ENCODE data around the gene ALDOC. TPM values are rescaled to one million over a fixed set of nuclear protein-coding genes. Genes with fewer than 3 reads are reported as not detected.
A peak's percentile ranks its signal among the peaks of the same experiment; 100 is the strongest.

The ALDOC gene
- total and polyA plus RNA-seq, 7 experiments from 2014 or later = 24.5 to 159 (median 41.1) TPM

DNA sequence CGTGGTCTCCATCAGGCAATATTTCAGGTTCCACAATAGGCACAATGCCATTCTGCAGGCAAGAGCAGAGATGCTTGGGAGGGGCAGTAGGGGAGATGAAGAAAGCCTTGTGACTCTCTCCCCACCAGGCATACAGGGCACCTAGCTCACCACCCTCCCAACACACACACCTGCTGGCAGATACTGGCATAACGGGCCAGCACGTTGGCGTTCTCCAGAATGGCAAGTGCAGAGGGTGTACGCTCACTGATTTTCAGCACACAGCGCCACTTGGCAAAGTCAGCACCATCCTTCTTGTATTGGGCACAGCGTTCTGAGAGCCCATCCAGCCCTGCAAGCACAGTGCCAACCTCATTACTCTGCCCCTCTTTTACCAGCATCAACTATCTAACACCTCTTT lies 2.2 kb downstream of the ALDOC start:
- Histone ChIP-seq H3K9me3 (ENCODE audit: control insufficient read depth in 2 of 3, low read length in 3 of 3) (no peaks in the 10 kb centered on the region), H3K4me1 (ENCODE audit: control insufficient read depth in 2 of 2, insufficient read depth in 2 of 2, low read length in 2 of 2) (peaks cover 30 to 32% of the 10 kb centered on the region in 2 donors), H3K36me3 (ENCODE audit: control insufficient read depth in 2 of 3, insufficient read depth in 3 of 3, low read length in 3 of 3) (peaks cover 0 to 15% (median 0%) of the 10 kb centered on the region in 3 experiments), H3K4me3 (ENCODE audit: low read length) (no peak overlapping the region), H3K27ac (ENCODE audit: low read depth, low read length) (no peak overlapping the region), H3K27me3 (ENCODE audit: control insufficient read depth in 2 of 2, insufficient read depth in 2 of 2, low read length in 2 of 2) (no peaks in the 10 kb centered on the region)
- Mint-ChIP-seq H3K9me3 (no peaks in the 10 kb centered on the region), H3K27me3 (no peaks in the 10 kb centered on the region), H3K27ac (peak overlapping the region in 3 of 9 donors; percentile 12 to 67 (median 49)), H3K36me3 (peaks cover 0 to 38% (median 0%) of the 10 kb centered on the region in 5 donors), H3K4me1 (peaks cover 29 to 71% (median 53%) of the 10 kb centered on the region in 7 donors), H3K4me3 (peak overlapping the region in 5 of 10 donors; percentile 6 to 96 (median 34))
- ChIA-PET CTCF (no interaction called here), POLR2A (interaction anchor here (1.0 to 12.2 kb wide), 4 partner anchors 12 to 23 kb away, joined by 4 to 172 read pairs (median 12); partner anchors contain the start of gene SPAG5)
- intact Hi-C loops (cut with micrococcal nuclease) = loop anchor here in 1 of 2 donors (10.0 kb wide), 1 partner anchor 200 kb away; the partner anchor contains the start of genes SARM1 and VTN
- peak in 2 of 9 donors; percentile 15 to 29 for DNase-seq
- no peak for ATAC-seq

DNA sequence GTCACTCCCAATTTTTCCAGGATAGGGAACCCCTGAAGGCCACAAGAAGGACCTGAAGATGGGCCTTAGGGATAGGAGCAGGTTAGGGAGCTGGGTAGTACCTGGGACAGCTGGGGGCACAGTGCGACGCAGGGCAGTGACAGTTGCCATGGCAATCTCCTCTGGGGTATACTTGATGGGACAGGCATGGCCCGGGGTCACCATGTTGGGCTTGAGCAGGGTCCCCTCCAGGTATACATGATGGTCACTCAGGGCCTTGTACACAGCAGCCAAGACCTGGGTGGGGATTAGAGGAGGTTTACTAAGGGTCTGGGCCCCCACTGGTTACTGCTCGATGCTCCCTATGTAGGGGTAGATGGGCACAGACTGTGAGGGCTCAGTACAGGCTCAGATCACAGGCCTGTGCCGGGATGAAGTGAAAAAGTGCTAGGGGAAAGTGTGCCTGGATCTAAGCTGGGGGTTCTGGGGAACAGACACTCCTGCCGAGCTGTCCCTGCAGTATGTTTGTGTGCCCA lies 2.7 kb downstream of the ALDOC start:
- DNase-seq = no peak
- Mint-ChIP-seq H3K4me1 (peaks cover 31 to 69% (median 56%) of the 10 kb centered on the region in 7 donors), H3K9me3 (no peaks in the 10 kb centered on the region), H3K4me3 (peak overlapping the region in 5 of 10 donors; percentile 6 to 61 (median 34)), H3K27ac (peak overlapping the region in 4 of 9 donors; percentile 4 to 67 (median 53)), H3K36me3 (peaks cover 0 to 38% (median 0%) of the 10 kb centered on the region in 5 donors), H3K27me3 (no peaks in the 10 kb centered on the region)
- ChIA-PET POLR2A (interaction anchor here (0.7 to 12.2 kb wide), 3 partner anchors 11 to 23 kb away, joined by 3 to 172 read pairs (median 17); partner anchors contain the start of gene SPAG5), CTCF (interaction anchor here (1.1 kb wide), 1 partner anchor 25 kb away, joined by 4 read pairs; no protein-coding TSS in a partner anchor)
- H3K9me3 ChIP-seq (ENCODE audit: control insufficient read depth in 2 of 3, low read length in 3 of 3) = no peaks in the 10 kb centered on the region
- intact Hi-C loops (cut with micrococcal nuclease) = loop anchor here in 1 of 2 donors (10.0 kb wide), 1 partner anchor 199 kb away; the partner anchor contains the start of genes SARM1 and VTN
- peaks cover 0 to 15% (median 0%) of the 10 kb centered on the region in 3 experiments for H3K36me3 ChIP-seq (ENCODE audit: control insufficient read depth in 2 of 3, insufficient read depth in 3 of 3, low read length in 3 of 3)
- H3K27ac ChIP-seq (ENCODE audit: low read depth, low read length) = no peak overlapping the region
- H3K27me3 ChIP-seq (ENCODE audit: control insufficient read depth in 2 of 2, insufficient read depth in 2 of 2, low read length in 2 of 2) = no peaks in the 10 kb centered on the region
- H3K4me1 ChIP-seq (ENCODE audit: control insufficient read depth in 2 of 2, insufficient read depth in 2 of 2, low read length in 2 of 2) = peaks cover 32 to 33% of the 10 kb centered on the region in 2 donors
- no peak overlapping the region for H3K4me3 ChIP-seq (ENCODE audit: low read length)
- no peak for ATAC-seq

DNA sequence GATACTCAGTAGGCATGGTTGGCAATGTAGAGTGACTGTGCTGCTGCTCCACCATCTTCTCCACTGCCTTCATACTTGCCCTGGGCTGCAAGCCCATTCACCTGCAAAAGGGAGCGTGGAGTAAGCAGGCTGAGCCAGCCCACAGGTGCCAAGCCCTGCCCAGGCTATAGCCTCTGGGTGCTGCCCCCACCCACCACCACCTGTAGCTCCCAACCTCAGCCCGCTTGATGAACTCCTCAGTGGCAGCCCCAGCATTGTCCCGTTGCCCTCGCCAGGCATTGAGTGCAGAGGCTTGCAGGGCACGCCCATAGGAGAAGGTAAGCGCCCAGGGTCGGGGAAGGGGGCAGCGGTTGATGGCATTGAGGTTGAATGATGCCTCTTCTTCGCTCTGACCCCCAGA lies 3.2 kb downstream of the ALDOC start:
- CTCF ChIA-PET = interaction anchor here (1.1 kb wide), 1 partner anchor 24 kb away, joined by 4 read pairs; no protein-coding TSS in a partner anchor
- peak overlapping the region in 4 of 9 donors; percentile 39 to 92 (median 77) for H3K27ac Mint-ChIP-seq
- ATAC-seq = no peak

DNA sequence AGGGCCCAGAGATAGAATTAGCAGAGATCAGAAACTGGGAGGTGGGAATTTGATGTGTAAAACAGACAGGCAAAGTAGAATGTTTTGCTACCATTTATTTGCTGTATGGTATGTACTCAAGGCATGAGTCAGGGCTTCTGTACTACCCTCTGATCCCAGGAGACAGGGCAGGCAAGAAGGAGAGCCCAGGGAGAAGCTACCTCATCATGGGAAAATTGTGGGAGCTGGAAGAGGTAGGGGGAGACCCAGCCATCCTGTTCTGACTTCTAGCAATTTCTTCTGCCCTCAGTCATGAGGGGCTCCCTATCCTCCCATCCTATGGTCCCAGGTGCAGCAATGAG lies 3.7 kb downstream of the ALDOC start:
- POLR2A ChIA-PET = interaction anchor here (0.8 to 12.2 kb wide), 7 partner anchors 10 to 138 kb away, joined by 3 to 172 read pairs (median 5); partner anchors contain the start of genes BLTP2, PROCA1, SPAG5 and UNC119
- DNase-seq = no peak
- Mint-ChIP-seq H3K27me3 (no peaks in the 10 kb centered on the region), H3K4me1 (peaks cover 39 to 75% (median 64%) of the 10 kb centered on the region in 7 donors), H3K36me3 (peaks cover 0 to 41% (median 0%) of the 10 kb centered on the region in 5 donors), H3K4me3 (peak overlapping the region in 9 of 10 donors; percentile 1 to 99 (median 96)), H3K27ac (peak overlapping the region; percentile 70 to 96 (median 92)), H3K9me3 (no peaks in the 10 kb centered on the region)
- peaks cover 32 to 33% of the 10 kb centered on the region in 2 donors for H3K4me1 ChIP-seq (ENCODE audit: control insufficient read depth in 2 of 2, insufficient read depth in 2 of 2, low read length in 2 of 2)
- H3K27ac ChIP-seq (ENCODE audit: low read depth, low read length) = no peak overlapping the region
- H3K4me3 ChIP-seq (ENCODE audit: low read length) = no peak overlapping the region
- CTCF ChIA-PET = interaction anchor here (1.1 kb wide), 1 partner anchor 24 kb away, joined by 4 read pairs; no protein-coding TSS in a partner anchor
- H3K9me3 ChIP-seq (ENCODE audit: control insufficient read depth in 2 of 3, low read length in 3 of 3) = no peaks in the 10 kb centered on the region
- no peaks in the 10 kb centered on the region for H3K27me3 ChIP-seq (ENCODE audit: control insufficient read depth in 2 of 2, insufficient read depth in 2 of 2, low read length in 2 of 2)
- intact Hi-C loops (cut with micrococcal nuclease) = loop anchor here in 1 of 2 donors (10.0 kb wide), 1 partner anchor 198 kb away; the partner anchor contains the start of genes SARM1 and VTN
- ATAC-seq = no peak
- peaks cover 0 to 15% (median 0%) of the 10 kb centered on the region in 3 experiments for H3K36me3 ChIP-seq (ENCODE audit: control insufficient read depth in 2 of 3, insufficient read depth in 3 of 3, low read length in 3 of 3)

More for the DNA sequence above, 3.2 kb downstream of the ALDOC start:
- POLR2A ChIA-PET = interaction anchor here (0.7 to 12.2 kb wide), 6 partner anchors 11 to 71 kb away, joined by 3 to 172 read pairs (median 11); partner anchors contain the start of genes BLTP2, SPAG5 and UNC119
- H3K4me1 Mint-ChIP-seq = peaks cover 34 to 71% (median 59%) of the 10 kb centered on the region in 7 donors
- no peaks in the 10 kb centered on the region for H3K9me3 ChIP-seq (ENCODE audit: control insufficient read depth in 2 of 3, low read length in 3 of 3)
- H3K36me3 ChIP-seq (ENCODE audit: control insufficient read depth in 2 of 3, insufficient read depth in 3 of 3, low read length in 3 of 3) = peaks cover 0 to 15% (median 0%) of the 10 kb centered on the region in 3 experiments
- no peak for DNase-seq
- peak overlapping the region in 3 of 10 donors; percentile 1 to 96 (median 1) for H3K4me3 Mint-ChIP-seq
- H3K36me3 Mint-ChIP-seq = peaks cover 0 to 37% (median 0%) of the 10 kb centered on the region in 5 donors
- intact Hi-C loops (cut with micrococcal nuclease) = loop anchor here in 1 of 2 donors (10.0 kb wide), 1 partner anchor 199 kb away; the partner anchor contains the start of genes SARM1 and VTN
- no peaks in the 10 kb centered on the region for H3K9me3 Mint-ChIP-seq
- no peaks in the 10 kb centered on the region for H3K27me3 Mint-ChIP-seq
- H3K27me3 ChIP-seq (ENCODE audit: control insufficient read depth in 2 of 2, insufficient read depth in 2 of 2, low read length in 2 of 2) = no peaks in the 10 kb centered on the region
- H3K4me1 ChIP-seq (ENCODE audit: control insufficient read depth in 2 of 2, insufficient read depth in 2 of 2, low read length in 2 of 2) = peaks cover 32 to 33% of the 10 kb centered on the region in 2 donors
- H3K4me3 ChIP-seq (ENCODE audit: low read length) = no peak overlapping the region
- H3K27ac ChIP-seq (ENCODE audit: low read depth, low read length) = no peak overlapping the region

DNA sequence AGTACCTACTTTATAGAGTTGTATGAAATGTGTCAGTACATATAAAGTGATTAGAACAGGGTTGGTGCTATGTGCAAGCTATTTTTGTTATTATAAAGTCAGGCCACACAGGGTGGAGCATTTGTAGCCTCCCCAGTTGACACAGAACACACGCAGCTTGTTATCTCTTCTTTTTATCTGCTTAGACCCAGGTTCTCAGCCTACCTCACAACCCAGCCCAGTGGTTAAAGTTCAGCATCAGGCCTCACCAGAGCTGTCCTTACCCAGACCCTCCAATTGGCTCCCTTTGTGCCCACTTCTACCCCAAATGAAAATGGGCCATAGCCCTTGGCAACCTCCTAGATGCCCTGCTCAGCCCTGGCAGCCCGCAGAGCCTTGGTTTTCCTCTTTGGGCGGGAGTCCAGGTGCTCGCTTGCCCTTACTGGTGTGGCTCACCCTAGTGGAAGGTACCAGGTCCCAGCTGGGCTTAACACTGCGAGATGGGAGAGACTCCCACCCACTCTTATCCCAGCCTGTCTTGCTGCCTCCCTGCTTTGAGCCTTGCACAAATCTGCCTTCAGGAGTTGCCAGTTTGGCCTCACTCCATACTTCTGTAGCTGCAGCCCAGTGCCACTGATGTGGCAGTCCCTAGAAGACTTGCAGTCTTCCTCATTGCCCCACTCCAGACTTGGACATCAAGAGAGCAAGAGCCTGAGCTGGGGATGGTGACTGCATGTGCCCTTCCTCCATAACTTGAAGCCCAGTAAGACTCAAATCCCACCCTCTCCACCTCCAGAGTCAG lies 4.2 kb downstream of the ALDOC start:
- H3K27ac ChIP-seq (ENCODE audit: low read depth, low read length) = peak overlapping the region; percentile 90
- ChIA-PET POLR2A (interaction anchor here (0.7 to 12.2 kb wide), 16 partner anchors 10 to 375 kb away, joined by 3 to 172 read pairs (median 5); partner anchors contain the start of genes BLTP2, PROCA1, SPAG5 and UNC119), CTCF (interaction anchor here (0.9 to 1.3 kb wide), 2 partner anchors 27 to 385 kb away, joined by 3 to 8 read pairs; no protein-coding TSS in a partner anchor)
- intact Hi-C loops (cut with micrococcal nuclease) = loop anchor here in 1 of 2 donors (10.0 kb wide), 1 partner anchor 198 kb away; the partner anchor contains the start of genes SARM1 and VTN
- peaks cover 45 to 77% (median 69%) of the 10 kb centered on the region in 7 donors for H3K4me1 Mint-ChIP-seq
- H3K36me3 ChIP-seq (ENCODE audit: control insufficient read depth in 2 of 3, insufficient read depth in 3 of 3, low read length in 3 of 3) = peaks cover 0 to 15% (median 0%) of the 10 kb centered on the region in 3 experiments
- peaks cover 0 to 43% (median 5%) of the 10 kb centered on the region in 5 donors for H3K36me3 Mint-ChIP-seq
- ATAC-seq (no peak), DNase-seq (no peak)
- peaks cover 32 to 33% of the 10 kb centered on the region in 2 donors for H3K4me1 ChIP-seq (ENCODE audit: control insufficient read depth in 2 of 2, insufficient read depth in 2 of 2, low read length in 2 of 2)
- no peaks in the 10 kb centered on the region for H3K27me3 Mint-ChIP-seq
- H3K27ac Mint-ChIP-seq = peak overlapping the region; percentile 84 to 97 (median 93)
- H3K9me3 ChIP-seq (ENCODE audit: control insufficient read depth in 2 of 3, low read length in 3 of 3) = no peaks in the 10 kb centered on the region
- no peaks in the 10 kb centered on the region for H3K9me3 Mint-ChIP-seq
- H3K4me3 Mint-ChIP-seq = peak overlapping the region; percentile 93 to 99 (median 96)
- H3K27me3 ChIP-seq (ENCODE audit: control insufficient read depth in 2 of 2, insufficient read depth in 2 of 2, low read length in 2 of 2) = no peaks in the 10 kb centered on the region
- peak overlapping the region; percentile 78 for H3K4me3 ChIP-seq (ENCODE audit: low read length)
